ENCODE data around the gene ASS1.

DNA sequence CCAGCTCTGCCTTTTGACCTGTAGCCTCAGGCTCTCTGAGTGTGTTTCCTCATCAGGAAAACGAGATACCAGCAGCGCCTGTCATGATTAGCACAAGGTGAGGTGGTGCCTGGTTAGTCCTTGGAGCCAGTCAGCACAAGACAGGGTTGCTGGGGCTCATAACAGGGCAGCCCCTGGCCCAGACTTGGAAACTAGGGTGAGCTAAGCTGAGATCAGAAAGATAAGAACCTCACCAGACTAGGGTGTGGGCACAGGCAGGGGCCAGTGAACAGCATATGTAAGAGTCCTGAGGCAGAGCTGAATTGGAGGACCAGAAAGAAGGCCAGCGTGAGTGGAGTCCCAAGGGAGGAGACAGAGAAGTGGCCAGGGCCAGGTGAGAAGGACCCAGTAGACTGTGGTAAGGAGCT is 91.9 kb downstream of the ASS1 start:
- no peak for TF ChIP-seq POLR2A (IDR thresholded peaks at IDR 0.05)
- TF ChIP-seq, protein P1, sequence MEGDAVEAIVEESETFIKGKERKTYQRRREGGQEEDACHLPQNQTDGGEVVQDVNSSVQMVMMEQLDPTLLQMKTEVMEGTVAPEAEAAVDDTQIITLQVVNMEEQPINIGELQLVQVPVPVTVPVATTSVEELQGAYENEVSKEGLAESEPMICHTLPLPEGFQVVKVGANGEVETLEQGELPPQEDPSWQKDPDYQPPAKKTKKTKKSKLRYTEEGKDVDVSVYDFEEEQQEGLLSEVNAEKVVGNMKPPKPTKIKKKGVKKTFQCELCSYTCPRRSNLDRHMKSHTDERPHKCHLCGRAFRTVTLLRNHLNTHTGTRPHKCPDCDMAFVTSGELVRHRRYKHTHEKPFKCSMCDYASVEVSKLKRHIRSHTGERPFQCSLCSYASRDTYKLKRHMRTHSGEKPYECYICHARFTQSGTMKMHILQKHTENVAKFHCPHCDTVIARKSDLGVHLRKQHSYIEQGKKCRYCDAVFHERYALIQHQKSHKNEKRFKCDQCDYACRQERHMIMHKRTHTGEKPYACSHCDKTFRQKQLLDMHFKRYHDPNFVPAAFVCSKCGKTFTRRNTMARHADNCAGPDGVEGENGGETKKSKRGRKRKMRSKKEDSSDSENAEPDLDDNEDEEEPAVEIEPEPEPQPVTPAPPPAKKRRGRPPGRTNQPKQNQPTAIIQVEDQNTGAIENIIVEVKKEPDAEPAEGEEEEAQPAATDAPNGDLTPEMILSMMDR (IDR thresholded peaks at IDR 0.05) = no peak
